Activated gamma-delta T cell treated with anti-CD3 and anti-CD28 coated beads, Interleukin-2, amount 50 U/mL, for 16 hours (primary cell): ENCODE data around the gene MYORG.

Experiments
- DNase-seq: peaks from one replicate; pipeline ENCODE4 v3.0.0-alpha.2; 2020; ENCODE audit warnings: low read depth

MYORG gene

DNA sequence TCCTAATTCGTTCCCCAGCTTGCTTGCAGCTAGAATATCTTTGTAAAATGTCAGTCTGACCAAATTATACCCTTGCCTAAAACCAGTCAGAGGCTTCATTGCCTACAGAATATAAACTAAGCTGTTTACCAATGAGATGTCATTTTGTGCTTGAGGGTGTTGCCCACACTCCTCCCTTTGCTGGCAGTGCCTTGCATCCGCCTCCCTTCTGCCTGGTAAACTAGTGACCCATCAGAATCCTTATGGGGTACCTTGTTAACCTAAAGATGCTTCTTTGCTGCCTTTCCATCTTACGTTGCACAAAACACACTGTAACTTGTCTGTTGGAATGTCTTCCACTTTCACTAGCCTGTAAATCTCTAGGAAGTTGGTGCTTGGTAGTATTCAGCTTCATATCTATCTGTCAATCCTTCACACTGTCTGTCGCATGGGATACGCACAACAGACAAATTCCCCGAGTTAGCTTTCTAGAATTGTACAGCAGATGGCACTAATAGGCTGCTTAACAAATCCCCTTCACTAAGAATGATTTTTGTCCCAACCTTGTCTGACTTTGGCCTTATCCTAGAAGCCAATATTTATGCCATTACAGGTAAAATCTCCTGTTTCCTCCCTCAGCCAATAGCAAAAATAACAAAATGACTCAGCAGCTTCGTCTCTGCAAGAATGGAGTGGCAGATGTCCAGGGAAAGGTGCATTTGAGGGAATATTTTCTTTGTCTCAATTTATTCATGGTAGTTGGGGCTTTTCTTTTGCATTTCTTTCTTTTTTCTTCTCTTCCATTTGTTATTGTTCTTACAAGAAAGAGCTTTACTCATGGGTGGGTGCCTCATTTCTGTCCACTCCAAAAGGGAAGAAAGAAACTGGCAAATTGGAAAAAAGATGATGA lies 44.4 kb downstream of the MYORG start:
- DNase-seq = no peak

DNA sequence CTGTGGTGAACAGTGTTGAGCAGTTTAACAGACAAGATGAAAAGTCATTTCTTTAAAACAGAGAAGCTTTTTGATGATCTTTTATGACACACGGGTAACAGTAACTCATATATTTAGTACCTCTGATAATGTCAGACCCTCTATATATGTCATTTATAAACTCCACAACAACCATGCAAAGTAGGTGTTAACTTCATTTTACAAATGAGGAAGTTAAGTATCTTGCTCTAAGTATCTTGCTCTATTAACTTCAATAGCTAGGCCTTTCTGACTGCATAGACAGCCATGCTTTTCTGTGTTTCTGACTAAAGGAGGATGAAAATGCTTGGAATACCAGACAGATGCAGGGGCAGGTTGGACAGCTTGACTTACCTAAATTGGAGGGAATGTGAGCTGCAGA lies 45.5 kb downstream of the MYORG start:
- no peak for DNase-seq

DNA sequence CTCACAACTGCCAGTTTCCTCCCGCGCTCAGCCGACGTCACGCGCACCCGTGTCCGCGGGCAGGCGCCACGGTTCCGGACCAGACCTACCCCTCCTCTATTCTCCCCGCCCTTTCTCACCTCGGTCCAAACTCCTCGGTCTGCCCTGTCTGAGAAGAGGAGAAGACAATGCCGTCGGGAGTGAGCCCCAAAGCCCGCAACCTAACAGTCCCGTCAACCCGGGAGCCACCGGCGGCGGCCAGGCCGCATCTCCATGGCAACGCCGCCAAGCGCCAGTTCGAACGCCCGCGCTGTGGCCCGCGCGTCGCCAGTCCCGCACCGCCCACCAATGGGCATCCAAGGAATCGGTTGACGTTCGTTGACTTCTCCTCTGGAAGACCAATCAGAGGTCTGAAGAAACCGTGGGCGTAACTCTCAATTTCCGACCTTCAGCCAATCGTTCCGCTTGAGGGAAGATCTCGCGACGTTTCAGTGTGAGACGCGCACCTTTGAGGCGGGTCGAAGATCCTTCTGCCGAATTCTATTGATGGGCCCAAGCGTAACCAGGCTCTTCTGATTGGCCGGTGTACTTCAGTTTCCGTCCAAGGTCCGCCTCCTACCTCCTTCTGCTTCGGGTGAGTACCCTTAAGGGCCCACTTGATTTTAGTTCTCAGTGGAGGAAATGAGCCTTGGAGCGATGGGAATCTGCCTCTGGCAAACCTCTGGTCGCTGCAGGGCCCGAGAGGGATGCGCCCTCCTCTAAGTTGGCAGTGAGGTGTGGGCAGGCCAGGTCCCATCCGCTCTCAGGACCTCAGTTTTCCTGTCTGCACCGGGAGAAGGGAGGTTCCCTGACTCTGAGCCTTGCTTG lies 47.5 kb downstream of the MYORG start, which contains the start of the genes KIF24 and NUDT2:
Gene KIF24 (minus strand): TSS at position 282 of the 846 bp plus-strand sequence. CDS start 17,922 bp downstream, outside the sequence.
Gene NUDT2 (plus strand): TSS at position 583 of the 846 bp plus-strand sequence. CDS start 9,471 bp downstream, outside the sequence.
- peak; percentile 92 for DNase-seq

DNA sequence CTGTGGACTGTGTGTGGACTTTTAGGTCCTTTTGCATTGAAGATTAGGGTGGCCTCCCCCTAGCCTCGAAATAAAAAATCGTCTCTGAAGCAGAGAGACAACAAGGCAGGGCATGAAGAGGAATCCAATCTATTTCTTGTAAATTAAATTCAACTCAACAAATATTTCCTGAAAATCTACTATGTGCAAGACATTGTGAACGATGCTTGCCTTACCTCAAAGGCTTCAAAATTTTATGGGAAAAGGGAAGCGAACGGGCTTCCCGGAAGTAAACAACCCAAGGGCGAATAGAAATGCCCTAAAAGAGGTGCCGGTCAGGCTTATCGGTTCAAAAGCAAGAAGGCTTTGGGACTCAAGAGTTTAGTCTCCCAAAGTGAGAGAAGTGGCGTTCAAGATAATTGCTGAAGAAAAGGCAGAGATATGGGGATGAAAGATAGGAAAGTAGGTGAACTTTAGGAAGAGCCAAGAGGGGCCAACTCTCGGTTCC lies 48.2 kb downstream of the MYORG start:
- no peak for DNase-seq

DNA sequence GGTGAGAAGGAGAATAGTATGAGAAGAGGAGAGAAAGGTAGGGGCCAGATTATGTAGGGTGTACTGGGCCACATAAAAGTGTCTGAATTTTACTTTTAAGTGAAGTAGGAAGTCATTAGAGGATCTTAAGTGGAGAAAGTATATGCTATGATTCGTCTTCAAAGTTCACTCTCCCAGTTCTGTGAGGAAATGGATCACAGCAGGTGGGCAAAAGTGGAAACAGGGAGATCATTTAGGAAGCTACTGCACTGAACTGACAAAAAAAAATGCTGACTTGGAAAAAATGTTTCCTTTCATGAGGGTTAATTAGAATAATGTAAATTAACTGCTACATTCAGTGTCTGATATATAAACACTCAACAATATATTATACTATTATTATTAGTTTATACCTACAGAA lies 50.0 kb downstream of the MYORG start:
- no peak for DNase-seq

DNA sequence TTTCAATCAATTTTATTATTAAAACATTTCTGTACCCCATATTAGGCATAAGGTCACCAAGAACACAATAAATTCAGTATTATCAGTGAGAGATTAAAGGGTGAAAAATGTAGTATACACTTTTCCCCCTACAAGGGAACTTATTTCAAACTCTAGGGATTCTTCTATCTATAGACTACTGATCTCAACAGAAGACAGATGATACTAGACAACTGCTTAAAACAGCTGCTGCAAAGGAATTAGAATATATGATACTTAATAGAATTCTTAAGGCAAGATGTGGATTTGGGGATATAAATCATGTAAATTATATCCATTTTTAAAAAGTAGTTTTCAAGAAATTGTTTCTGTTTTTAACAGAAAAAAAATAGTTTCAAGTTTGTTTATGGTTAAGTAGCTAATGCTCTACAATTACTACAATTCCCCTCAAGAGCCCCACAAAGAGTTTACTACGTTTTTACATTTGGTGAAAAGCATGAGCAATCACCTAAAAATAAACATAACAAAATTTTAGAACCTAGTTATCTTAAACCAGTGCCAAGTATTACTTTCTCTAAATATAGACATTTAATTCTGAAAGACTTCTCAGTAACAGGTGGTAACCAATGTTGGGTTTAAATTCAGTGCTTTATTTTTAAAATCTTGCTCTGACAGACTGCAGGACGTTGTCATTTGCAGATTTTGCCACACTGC lies 53.7 kb downstream of the MYORG start:
- no peak for DNase-seq

DNA sequence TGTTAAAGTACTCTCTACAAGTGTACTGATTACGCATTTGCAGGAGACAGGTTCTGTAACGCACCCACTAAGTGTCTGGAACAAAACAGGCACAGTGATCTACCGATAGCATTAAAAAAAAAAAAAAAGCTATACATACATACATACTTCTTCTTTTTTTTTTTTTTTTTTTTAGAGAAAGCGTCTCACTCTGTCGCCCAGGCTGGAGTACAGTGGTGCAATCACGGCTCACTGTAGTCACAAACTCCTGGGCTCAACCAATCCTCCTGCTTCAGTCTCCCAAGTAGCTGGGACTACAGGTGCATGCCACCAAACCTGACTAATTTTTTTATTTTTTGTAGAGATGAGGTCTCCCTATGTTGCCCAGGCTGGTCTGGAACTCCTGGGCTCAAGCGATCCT lies 55.2 kb downstream of the MYORG start:
- DNase-seq = no peak

DNA sequence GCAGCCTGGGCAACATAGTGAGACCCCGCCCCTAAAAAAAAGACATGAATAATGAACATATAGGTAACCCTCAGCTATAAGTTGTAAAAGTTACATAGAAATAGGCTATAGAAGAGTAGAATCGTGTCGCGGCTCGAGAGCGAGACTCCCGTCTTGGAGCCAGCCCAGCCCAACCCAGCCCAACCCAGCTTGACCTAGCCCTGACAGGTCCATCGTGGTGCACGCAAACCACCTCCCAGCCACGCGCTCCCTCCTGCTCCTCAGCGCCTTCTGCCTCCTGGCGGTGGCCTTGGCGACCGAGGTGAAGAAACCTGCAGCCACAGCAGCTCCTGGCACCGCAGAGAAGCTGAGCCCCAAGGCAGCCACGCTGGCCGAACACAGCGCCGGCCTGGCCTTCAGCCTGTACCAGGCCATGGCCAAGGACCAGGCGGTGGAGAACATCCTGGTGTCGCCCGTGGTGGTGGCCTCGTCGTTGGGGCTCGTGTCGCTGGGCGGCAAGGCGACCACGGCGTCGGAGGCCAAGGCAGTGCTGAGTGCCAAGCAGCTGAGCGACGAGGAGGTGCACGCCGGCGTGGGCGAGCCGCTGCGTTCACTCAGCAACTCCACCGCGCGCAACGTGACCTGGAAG lies 58.4 kb downstream of the MYORG start:
- DNase-seq = no peak

DNA sequence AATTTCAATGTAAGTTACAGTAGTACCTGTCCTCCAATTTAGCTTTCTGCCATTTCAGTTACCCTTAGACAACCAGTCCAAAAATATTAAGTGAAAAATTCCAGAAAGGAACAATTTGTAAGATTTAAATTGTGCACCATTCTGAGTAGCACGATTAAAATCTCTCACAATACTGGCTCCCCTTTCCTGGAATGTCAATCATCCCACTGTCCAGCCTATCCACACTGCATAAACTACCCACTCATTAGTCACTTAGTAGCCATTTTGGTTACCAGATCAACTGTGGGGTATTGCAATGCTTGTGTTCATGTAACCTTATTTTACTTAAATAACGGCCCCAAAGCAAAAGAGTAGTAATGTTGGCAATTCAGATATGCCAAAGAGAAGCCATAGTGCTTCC lies 59.3 kb downstream of the MYORG start:
- DNase-seq = no peak
